Peyer's patch (tissue), 4 donors: ENCODE data around the gene PGAM4. TPM values are rescaled to one million over a fixed set of nuclear protein-coding genes. Genes with fewer than 3 reads are reported as not detected.
"Not testable (repeated sequence)": the region's sequence is repeated elsewhere in the genome, so short reads cannot be mapped to it uniquely, and the experiment has no call there.

Source experiments
- DNase-seq, 3 donors: peaks; one replicate each; pipeline ENCODE4 v3.0.0-alpha.2; 2017 to 2019
- H3K27ac ChIP-seq, 4 donors: fragments of 200-600 bp; sonication (generic); one replicate each; pipeline ENCODE4 v1.5.1; 2016 to 2019
- H3K27me3 ChIP-seq, 2 donors: fragments of 200-600 bp; sonication (generic); one replicate each; pipeline ENCODE4 v1.5.1; 2019
- H3K36me3 ChIP-seq, 3 donors: fragments of 200-600 bp; sonication (generic); one replicate each; pipeline ENCODE4 v1.5.1; 2016 to 2019
- H3K4me1 ChIP-seq, 4 donors: fragments of 200-600 bp; sonication (generic); one replicate each; pipeline ENCODE4 v1.5.1; 2016 to 2019
- H3K4me3 ChIP-seq, 4 donors: fragments of 200-600 bp; sonication (generic); 1 replicate in 3 of 4; 2 replicates in 1 of 4; pipeline ENCODE4 v1.5.1; 2016 to 2019; ENCODE audit warnings: mild to moderate bottlenecking in 1 of 4
- H3K9me3 ChIP-seq, 4 donors: fragments of 200-600 bp; sonication (generic); one replicate each; pipeline ENCODE4 v1.5.1; 2016 to 2019; ENCODE audit warnings: mild to moderate bottlenecking in 1 of 4
- POLR2A ChIP-seq, 2 donors: fragments of 450-650 bp; IDR thresholded peaks; one replicate each; pipeline ENCODE4 v1.5.1; 2017; ENCODE audit warnings: antibody characterized with exemption in 2 of 2, mild to moderate bottlenecking in 2 of 2, moderate library complexity in 2 of 2
- total RNA-seq, 4 donors: library from RNA; depleted of rRNA; stranded (reverse); fragments of >200 nt; gene quantifications; one replicate each; pipeline ENCODE4 v1.1.0, GENCODE V29; 2016
- TF ChIP-seq, protein P1 (sequence below), 6 experiments: fragments of 450-650 bp in 4 of 6; fragments of 200-600 bp in 2 of 6; sonication (generic) in 1 of 6; IDR thresholded peaks; one replicate each; pipeline ENCODE4 v1.5.1; 2017 to 2019; ENCODE audit warnings: antibody characterized with exemption in 6 of 6, mild to moderate bottlenecking in 3 of 6, moderate library complexity in 1 of 6

Gene PGAM4
- total RNA-seq, 4 donors from 2014 or later = not detected

DNA sequence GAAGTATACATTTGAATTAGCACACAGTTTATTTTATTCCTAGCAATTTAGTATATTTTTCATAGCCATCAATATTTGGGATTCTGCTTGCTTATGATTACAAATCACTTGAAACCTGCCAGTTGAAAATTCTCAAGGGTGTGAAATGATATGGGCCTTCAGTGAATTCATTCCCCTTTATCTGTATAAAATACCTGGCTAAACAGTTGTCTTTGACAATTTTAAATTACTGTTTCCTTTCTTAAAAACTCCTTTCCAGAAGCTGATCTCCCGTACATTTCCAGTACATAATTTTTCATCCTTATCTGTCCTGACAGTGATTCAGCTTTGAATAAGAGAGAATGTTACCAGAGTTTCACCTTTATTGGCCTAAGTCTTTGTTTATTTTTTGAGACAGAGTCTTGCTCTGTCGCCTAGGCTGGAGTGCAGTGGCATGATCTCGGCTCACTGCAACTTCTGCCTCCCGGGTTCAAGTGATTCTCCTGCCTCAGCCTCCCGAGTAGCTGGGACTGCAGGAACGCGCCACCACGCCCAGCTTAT lies 45.0 kb downstream of the PGAM4 start:
- TF ChIP-seq POLR2A (IDR thresholded peaks at IDR 0.05) = no peak
- TF ChIP-seq, protein P1, sequence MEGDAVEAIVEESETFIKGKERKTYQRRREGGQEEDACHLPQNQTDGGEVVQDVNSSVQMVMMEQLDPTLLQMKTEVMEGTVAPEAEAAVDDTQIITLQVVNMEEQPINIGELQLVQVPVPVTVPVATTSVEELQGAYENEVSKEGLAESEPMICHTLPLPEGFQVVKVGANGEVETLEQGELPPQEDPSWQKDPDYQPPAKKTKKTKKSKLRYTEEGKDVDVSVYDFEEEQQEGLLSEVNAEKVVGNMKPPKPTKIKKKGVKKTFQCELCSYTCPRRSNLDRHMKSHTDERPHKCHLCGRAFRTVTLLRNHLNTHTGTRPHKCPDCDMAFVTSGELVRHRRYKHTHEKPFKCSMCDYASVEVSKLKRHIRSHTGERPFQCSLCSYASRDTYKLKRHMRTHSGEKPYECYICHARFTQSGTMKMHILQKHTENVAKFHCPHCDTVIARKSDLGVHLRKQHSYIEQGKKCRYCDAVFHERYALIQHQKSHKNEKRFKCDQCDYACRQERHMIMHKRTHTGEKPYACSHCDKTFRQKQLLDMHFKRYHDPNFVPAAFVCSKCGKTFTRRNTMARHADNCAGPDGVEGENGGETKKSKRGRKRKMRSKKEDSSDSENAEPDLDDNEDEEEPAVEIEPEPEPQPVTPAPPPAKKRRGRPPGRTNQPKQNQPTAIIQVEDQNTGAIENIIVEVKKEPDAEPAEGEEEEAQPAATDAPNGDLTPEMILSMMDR (IDR thresholded peaks at IDR 0.05) = no peak
- Histone ChIP-seq H3K27ac (no peak overlapping the region), H3K36me3 (no peaks in the 10 kb centered on the region), H3K4me1 (no peaks in the 10 kb centered on the region), H3K27me3 (no peaks in the 10 kb centered on the region), H3K4me3 (no peak overlapping the region), H3K9me3 (no peaks in the 10 kb centered on the region)
- no peak for DNase-seq

DNA sequence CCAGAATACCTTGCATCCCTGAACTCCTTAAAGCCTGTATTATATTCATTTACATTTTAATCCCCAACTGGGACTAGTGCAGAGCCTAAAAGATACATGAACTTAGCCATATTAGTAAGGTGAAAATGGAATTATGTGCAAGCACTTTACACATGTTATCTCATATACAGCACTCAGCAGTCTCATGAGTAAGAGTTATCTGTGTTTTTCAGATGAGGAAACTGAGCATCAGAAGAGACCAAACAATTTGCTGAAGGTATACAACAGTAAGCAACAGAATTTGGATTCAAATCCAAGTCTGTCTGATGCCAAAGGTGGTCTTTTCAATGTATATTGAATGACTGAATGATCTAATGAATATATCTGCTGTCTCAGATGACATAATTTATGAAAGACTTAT lies 46.7 kb downstream of the PGAM4 start:
- Histone ChIP-seq H3K9me3 (no peaks in the 10 kb centered on the region), H3K27me3 (no peaks in the 10 kb centered on the region), H3K4me3 (no peak overlapping the region), H3K4me1 (no peaks in the 10 kb centered on the region), H3K36me3 (no peaks in the 10 kb centered on the region), H3K27ac (no peak overlapping the region)
- no peak for DNase-seq
- TF ChIP-seq POLR2A (IDR thresholded peaks at IDR 0.05) = no peak
- TF ChIP-seq, protein P1 (IDR thresholded peaks at IDR 0.05) = no peak

DNA sequence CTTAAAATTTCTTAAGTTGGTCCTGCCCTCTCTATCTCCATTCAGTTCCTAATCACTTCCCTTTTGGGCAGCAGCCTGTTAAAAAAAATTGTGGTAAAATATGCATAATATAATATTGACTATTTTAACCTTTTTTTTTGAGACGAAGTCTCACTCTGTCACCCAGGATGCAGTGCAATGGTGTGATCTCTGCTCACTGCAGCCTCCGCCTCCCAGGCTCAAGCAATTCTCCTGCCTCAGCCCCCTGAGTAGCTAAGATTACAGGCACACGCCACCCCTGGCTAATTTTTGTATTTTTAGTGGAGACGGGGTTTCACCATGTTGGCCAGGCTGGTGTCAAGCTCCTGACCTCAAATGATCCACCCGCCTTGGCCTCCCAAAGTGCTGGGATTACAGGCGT lies 50.1 kb downstream of the PGAM4 start:
- DNase-seq, H3K27me3 ChIP-seq, H3K4me3 ChIP-seq, H3K9me3 ChIP-seq, H3K4me1 ChIP-seq, H3K36me3 ChIP-seq, H3K27ac ChIP-seq: not testable (repeated sequence)

DNA sequence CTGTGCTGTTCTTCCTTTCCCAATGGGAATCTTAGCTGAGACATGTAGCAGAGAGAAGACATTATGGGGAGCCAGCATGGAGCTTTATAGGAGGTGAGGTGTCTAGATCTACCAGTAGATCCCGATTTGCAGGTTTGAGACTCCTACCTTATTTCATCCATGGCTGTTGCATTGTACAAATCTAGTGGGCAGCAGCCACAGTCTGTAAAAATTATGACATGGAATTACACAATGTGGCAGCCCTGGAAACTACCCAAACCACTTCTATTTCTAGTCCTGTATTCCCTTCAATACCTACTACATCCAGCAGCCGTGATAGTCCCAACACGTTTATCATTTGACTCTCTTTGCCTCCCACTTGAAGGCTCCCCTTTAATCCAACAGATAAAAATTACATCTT lies 50.9 kb downstream of the PGAM4 start:
- Histone ChIP-seq H3K4me1 (no peaks in the 10 kb centered on the region), H3K36me3 (no peaks in the 10 kb centered on the region), H3K4me3 (no peak overlapping the region), H3K27ac (no peak overlapping the region), H3K9me3 (no peaks in the 10 kb centered on the region), H3K27me3 (no peaks in the 10 kb centered on the region)
- TF ChIP-seq, protein P1 (IDR thresholded peaks at IDR 0.05) = no peak
- TF ChIP-seq POLR2A (IDR thresholded peaks at IDR 0.05) = no peak
- DNase-seq = no peak

Other genes with a start within 250 kb of the PGAM4 start
- gene ATRX, start 183.4 kb downstream of the PGAM4 start, total RNA-seq = 100 to 1,000 TPM in 2 of 4 donors, 10 to 100 TPM in 2; 79.3 to 309 (median 99.6) TPM
- gene MAGT1, start 74.2 kb downstream of the PGAM4 start, total RNA-seq = 10 to 100 TPM; 29.5 to 62.7 (median 50.1) TPM
- 100 to 1,000 TPM; 402 to 457 (median 432) TPM for gene COX7B, start 70.2 kb downstream of the PGAM4 start, total RNA-seq
- 1 to 10 TPM; 6.5 to 8.8 (median 6.8) TPM for gene ATP7A, start 58.9 kb downstream of the PGAM4 start, total RNA-seq
- 100 to 1,000 TPM; 120 to 260 (median 215) TPM for gene PGK1, start 134.6 kb upstream of the PGAM4 start, total RNA-seq
- gene TAF9B, start 170.0 kb upstream of the PGAM4 start, total RNA-seq = 10 to 100 TPM in 1 of 4 donors, 1 to 10 TPM in 3; 3.1 to 14.9 (median 6.3) TPM